GM21526 (cell line): ENCODE data around the gene GPX4.
"Not testable (repeated sequence)": the region's sequence is repeated elsewhere in the genome, so short reads cannot be mapped to it uniquely, and the experiment has no call there.

ENCODE experiments used
- ATAC-seq: cut with Tn5 transposase; IDR thresholded peaks from one replicate; pipeline ENCODE4 v1.9.1; 2021; ENCODE audit warnings: moderate library complexity; ENCODE audit not compliant: unreplicated experiment, low FRiP score

GPX4 gene

DNA sequence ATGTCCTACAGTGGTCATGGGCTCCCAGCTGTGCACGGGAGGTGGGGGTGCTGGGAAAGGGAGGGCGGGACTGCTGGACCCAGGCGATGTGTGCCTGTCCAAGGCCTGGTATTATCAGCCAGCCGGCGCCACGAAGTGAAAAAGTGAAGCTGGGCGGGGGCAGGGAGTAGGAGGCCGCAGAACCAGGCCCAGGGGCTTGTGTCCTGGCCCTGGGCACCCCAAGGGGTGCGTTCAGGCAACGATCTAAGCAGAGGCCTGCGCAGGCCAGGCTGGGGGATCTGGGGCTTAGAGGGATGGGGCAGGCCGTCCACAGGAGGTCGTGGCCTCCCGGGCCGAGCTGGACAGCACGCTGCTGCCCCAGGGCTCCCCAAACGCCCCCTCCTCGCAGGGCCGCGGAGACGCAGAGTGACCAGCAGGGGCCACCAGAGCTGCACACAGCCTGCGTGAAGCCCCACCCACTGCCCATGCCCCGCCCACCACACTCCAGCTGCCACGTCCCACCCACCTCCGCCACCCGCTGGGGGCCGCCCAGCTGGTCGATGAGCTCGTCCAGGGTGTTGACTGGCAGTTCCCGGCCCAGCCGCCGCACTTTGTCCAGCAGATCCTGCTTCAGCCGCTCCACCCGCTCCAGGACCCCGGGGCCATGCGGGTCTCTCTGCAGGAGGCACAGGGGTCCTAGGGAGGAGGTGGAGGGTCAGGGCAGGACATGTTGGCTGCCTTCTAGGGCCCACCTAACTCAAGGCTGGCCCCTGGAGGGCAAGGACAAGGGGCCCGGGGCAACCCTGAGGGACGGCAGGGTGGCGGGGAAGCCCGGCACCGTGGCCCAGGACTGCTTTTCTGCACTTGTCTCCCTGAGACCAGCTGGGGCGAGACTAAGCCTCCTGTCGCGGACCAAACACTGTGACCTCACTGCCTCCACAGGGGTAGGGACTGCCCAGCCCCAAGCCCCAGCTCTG, 9.5 kb downstream of the GPX4 start:
- no peak for ATAC-seq

DNA sequence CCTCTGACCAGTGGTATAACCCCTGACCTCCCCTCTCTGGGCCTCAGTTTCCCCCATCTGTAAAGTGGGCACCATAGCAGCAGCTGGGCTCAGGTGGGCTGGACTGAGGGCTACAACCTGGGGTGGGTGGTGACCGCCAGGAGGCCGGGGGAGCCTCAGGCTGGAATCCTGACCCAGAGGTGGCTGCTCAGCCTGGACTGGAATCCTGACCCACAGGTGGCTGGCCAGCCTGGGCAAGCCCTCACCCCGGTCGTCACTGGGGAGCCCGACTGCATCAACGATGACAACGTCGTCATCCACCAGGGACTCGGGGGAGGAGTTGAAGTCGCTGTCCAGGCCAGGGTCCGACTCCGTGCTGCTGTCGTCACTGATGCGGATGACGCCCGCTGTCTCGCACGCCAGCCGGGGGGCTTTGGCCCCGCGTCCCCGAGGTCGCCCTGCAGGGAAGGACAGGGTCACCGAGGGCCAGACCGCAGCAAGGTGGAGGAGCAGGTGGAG, 10.2 kb downstream of the GPX4 start:
- no peak for ATAC-seq

GRCh38 chr19:1114728-1115127, 10.9 kb downstream of the GPX4 start:
- not testable (repeated sequence) for ATAC-seq

- no peak for ATAC-seq
These were observed 12.0 kb downstream of the GPX4 start for GRCh38 chr19:1115646-1116420.

DNA sequence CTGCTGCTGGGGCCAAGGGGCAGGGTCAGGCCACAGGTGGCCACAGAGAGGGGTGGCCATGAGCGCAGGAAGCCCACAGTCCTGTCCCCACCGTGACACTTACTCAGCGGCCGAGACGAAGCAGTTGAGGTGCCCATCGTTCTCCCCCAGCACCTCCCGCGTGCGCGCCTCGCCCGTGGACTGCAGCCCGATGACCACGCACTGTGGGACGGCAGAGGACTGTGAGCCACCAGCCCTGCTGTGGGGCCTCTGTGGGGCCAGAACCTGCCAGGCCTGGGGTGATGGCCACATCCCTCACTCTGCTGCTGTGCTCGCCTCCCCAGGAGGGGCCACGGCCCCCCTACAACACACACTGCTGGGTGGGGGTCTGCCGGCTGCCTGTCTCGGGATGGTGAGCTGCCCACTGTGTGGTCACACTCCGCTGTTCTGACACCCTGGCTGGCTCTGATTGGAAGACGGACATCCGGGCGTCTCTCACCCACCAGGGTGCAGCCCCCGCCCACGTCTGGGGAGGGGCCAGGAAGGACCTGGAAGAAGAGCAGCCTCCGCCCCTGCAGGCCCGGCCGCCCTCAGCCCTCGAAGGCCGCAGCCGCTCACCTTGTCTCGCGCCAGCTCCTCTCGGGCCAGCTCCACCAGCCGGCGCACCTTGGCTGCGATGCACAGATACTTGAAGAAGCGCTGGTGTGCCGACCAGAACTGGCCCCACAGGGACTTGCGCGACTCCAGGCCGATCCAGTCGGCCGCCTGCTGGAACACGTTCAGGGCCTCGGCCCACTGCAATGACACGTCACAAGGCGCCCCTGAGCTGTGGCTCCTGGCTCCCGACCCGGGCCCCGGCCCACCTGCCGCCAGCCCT, 13.2 kb downstream of the GPX4 start:
- ATAC-seq, result no peak

DNA sequence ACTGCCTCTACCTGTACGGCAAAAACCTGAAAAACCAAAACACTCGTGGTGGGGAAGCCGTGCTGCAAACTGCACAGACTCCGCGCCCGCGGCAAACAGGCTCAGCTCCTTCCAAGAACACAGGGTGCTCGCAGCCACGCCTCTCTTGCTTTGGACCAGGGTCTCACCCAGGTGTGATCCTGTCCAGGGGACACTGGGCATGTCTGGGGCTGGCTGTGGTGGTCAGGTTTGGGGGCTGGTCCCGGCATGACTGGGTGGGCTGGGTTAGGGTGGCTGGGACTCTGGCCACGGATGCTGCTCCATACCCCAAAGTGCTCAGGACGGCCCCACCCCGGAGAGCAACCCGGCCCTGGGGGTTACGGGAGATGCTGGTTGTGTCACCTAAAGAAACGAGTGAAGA, 13.9 kb downstream of the GPX4 start:
- no peak for ATAC-seq

GRCh38 chr19:1118999-1119398, 15.2 kb downstream of the GPX4 start:
- ATAC-seq, result no peak

DNA sequence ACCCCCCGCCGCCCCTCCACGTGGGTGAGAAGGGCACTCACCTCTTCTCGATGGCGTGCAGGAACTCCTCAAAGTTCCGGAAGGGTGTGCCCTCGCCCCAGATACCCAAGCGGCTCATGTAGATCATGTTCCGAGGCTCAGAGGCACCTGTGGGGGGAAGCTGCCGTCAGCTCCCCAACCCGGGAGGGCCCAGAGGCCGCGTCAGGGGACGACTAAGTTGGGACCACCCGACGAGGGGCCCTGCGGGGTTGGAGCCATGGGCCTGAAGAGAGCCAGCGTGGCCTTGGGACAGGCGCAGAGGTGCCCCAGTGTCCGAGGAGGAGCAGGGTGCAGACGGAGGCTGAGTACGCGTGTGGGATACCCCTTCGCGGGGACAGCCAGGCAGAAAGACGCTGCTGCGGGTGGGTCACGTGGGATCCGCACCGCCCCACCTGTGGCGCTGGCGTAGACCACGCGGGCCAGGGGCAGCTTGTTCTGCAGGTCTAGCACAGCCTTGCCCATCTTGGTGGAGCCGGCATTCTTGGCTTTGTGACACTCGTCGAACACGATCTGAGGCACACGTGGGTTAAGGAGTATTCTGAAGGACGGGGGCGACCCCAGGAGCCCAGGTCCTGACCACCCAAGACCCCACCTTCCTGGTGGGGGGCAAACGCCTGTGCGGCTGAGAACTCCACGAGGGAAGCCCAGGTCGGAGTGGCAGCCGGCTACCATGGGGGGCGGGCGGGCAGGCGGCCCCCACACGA, 15.9 kb downstream of the GPX4 start:
- no peak for ATAC-seq

DNA sequence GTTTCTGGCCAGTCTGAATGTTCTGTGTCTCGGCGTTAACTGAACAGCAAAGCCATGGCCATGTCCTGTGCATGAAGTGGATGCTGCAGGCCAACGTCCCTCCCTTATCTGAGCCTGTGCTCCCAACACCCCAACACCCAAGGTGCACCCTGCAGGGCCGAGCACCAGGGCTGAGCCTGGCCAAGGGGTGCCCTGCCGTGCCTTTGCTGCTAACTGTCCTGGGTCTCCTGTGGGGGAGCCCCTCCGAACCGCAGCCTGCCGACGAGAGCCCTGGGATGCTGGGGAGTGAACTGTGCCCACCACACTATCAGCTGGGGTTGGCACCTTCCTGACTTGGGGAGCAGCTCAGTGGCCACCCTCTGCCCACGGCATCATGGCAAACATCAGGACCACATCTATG, 17.6 kb downstream of the GPX4 start:
- ATAC-seq, result no peak

- no peak for ATAC-seq
These were observed 18.5 kb downstream of the GPX4 start for GRCh38 chr19:1122021-1122971.

DNA sequence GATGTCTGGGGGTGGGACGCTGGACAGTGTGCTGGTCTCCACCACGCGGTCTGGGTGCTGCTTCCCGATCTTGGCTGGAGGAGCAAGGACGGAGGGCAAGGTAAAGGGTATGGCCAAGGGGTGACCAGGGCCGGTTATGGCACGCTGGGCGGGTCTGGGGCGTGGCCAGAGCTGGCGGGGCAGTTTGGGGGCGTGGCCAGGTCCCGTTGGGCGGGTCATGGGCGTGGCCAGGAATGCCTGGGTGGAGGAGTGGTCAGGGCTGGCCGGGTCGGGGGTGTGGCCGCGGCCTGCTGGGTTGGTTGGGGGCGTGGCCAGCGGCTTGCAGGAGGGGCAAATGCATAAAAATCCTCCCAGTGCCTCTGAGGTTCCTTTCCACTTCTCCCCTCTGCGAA, 19.2 kb downstream of the GPX4 start:
- ATAC-seq, result no peak

DNA sequence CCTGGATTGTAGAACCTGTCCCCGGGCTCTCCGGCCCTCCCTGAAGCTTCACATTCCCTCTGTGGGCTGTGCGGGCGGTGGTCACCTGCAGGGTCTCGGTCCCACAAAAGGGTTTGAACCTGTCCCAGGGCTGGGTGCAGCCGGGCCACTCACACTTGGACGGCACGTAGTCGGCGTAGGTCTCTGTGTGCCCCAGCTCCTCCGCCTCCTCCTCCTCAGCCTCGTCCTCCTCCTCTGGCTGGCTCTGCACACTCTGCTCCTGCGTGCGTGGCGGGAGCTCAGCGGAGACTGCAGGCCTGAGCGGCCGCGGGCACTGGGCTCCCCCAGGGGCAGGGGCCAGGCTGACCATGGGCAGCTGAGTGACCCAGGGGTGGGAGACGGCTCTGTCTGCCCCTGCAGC, 19.6 kb downstream of the GPX4 start:
- ATAC-seq, result no peak

DNA sequence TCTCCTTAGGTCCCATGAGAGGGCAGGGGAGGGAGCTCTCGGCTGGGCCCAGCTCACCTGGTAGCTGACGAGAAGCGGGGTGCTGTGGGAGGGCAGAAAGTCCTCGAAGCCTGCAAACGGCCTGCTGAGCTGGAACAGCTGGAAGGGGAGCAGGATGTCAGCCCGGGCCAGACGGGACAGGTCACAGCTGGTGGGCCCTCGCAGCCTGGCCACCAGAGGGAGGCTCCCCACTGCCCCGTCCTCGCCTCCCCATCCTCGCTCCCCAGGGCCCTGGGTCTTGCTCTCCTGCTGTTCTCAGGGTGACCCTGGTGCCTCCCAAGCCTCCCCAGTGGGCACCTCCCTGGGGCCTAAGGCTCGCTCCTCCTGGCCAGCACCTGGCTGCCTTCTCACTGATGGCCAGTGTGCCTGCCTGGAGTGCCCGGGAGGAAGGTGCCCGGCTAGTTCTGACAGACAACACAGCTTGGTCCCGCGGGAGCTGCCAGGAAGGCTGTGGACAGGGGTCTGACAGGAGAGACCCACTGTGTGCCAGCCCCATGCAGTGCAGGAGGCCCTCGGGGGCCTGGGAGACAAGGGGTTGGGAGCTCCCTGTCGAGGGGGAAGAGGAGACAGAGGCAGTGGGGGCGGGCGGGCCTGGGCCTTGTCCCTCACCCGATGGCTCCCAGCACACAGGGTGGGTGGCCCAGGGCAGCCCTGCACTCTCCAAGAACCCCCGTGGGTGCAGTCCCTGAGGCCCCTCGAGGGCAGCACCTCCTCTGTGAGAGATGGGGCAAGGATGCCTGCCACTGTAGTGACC, 20.3 kb downstream of the GPX4 start:
- ATAC-seq, result no peak

DNA sequence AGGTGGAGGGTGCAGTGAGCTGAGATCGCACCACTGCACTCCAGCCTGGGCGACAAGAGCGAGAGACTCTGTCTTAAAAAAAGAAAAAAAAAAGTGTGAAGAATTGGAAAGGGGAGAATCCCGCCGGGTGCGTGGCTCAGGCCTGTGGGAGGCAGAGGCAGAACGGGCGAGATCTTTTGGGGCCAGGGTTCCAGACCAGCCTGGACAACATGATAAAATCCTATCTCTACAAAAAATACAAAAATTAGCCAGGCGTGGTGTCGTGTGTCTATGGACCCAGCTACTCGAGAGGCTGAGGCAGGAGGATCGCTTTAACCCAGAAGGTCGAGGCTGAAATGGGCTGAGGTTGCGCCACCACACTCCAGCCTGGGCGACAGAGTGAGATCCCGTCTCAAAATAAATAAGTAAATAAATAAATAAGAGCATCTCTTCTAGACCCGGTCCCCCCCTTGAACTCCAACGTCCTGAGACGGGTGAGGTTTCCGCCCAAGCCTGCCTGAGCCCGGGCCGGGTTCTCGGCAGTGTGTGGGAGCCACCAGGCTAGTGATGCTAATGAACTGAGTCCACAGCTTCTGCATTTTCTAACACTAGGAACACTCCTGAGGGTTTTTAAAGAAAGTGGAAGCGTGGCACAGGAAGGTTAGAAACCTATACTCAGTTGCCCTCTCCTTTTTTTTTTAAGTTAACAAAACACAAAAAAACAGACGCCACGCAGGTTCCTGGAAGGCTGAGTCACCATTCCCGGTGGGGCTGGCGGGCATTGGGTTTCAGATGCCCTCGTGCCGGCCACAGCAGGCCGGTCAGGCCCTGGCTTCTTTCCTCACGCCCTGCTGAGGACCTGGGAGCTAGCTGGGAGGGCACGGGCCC, 22.0 kb downstream of the GPX4 start:
- ATAC-seq, result no peak

- ATAC-seq, result no peak
These were observed 23.4 kb downstream of the GPX4 start for GRCh38 chr19:1126984-1127760.

- ATAC-seq, result no peak
These were observed 24.3 kb downstream of the GPX4 start for GRCh38 chr19:1128106-1128505.
